ENCODE results near the gene TMEM203.
"Not testable (repeated sequence)": the region's sequence is repeated elsewhere in the genome, so short reads cannot be mapped to it uniquely, and the experiment has no call there.

The TMEM203 gene

GRCh38 chr9:137244486-137245449, 39.3 kb upstream of the TMEM203 start:
- no peaks in the 10 kb centered on the region for H3K9me3 Mint-ChIP-seq (ENCODE audit: low read depth)
- H3K36me3 Mint-ChIP-seq = peaks cover 4% of the 10 kb centered on the region
- no peaks in the 10 kb centered on the region for H3K27me3 Mint-ChIP-seq
- H3K4me3 Mint-ChIP-seq = no peak overlapping the region
- H3K4me1 Mint-ChIP-seq (ENCODE audit: low read depth) = peaks cover 12% of the 10 kb centered on the region
- no peak overlapping the region for H3K27ac Mint-ChIP-seq

GRCh38 chr9:137243626-137244485, 38.4 kb upstream of the TMEM203 start:
- Mint-ChIP-seq H3K4me1 (ENCODE audit: low read depth) (peaks cover 16% of the 10 kb centered on the region), H3K4me3 (peak overlapping the region; percentile 17), H3K27ac (no peak overlapping the region), H3K27me3 (no peaks in the 10 kb centered on the region), H3K36me3 (peaks cover 4% of the 10 kb centered on the region), H3K9me3 (ENCODE audit: low read depth) (no peaks in the 10 kb centered on the region)

GRCh38 chr9:137243266-137243625, 37.8 kb upstream of the TMEM203 start:
- not testable (repeated sequence) for H3K27me3 Mint-ChIP-seq; H3K36me3 Mint-ChIP-seq; H3K9me3 Mint-ChIP-seq (ENCODE audit: low read depth); H3K4me3 Mint-ChIP-seq; H3K27ac Mint-ChIP-seq
- peaks cover 18% of the 10 kb centered on the region for H3K4me1 Mint-ChIP-seq (ENCODE audit: low read depth)

- H3K36me3 Mint-ChIP-seq = peaks cover 4% of the 10 kb centered on the region
- no peaks in the 10 kb centered on the region for H3K27me3 Mint-ChIP-seq
- H3K4me3 Mint-ChIP-seq = peak overlapping the region; percentile 87
- H3K4me1 Mint-ChIP-seq (ENCODE audit: low read depth) = peaks cover 18% of the 10 kb centered on the region
- peak overlapping the region; percentile 72 for H3K27ac Mint-ChIP-seq
- H3K9me3 Mint-ChIP-seq (ENCODE audit: low read depth) = no peaks in the 10 kb centered on the region
Observed at GRCh38 chr9:137242269-137243203, 37.1 kb upstream of the TMEM203 start.

GRCh38 chr9:137241490-137242268, 36.2 kb upstream of the TMEM203 start:
- Mint-ChIP-seq H3K4me3 (peak overlapping the region; percentile 93), H3K36me3 (peaks cover 4% of the 10 kb centered on the region), H3K4me1 (ENCODE audit: low read depth) (peaks cover 20% of the 10 kb centered on the region), H3K9me3 (ENCODE audit: low read depth) (no peaks in the 10 kb centered on the region), H3K27me3 (no peaks in the 10 kb centered on the region), H3K27ac (no peak overlapping the region)

GRCh38 chr9:137240841-137241489, 35.5 kb upstream of the TMEM203 start, which contains the start of gene TUBB4B:
TSS of gene TUBB4B (plus strand) at chr9:137241287. CDS start at chr9:137241361, 74 bp downstream.
- H3K4me3 Mint-ChIP-seq = peak within 1 kb of the TSS; percentile 93
- H3K27me3 Mint-ChIP-seq = no peaks in the 10 kb centered on the region
- H3K36me3 Mint-ChIP-seq = peaks cover 4% of the 10 kb centered on the region
- H3K27ac Mint-ChIP-seq = peak within 1 kb of the TSS; percentile 87
- no peaks in the 10 kb centered on the region for H3K9me3 Mint-ChIP-seq (ENCODE audit: low read depth)
- peaks cover 20% of the 10 kb centered on the region for H3K4me1 Mint-ChIP-seq (ENCODE audit: low read depth)

- Mint-ChIP-seq H3K27ac (no peak overlapping the region), H3K4me1 (ENCODE audit: low read depth) (peaks cover 20% of the 10 kb centered on the region)
Observed at GRCh38 chr9:137240318-137240840, 34.9 kb upstream of the TMEM203 start.

GRCh38 chr9:137239541-137240200, 34.2 kb upstream of the TMEM203 start:
- Mint-ChIP-seq H3K4me3 (peak overlapping the region; percentile 80), H3K4me1 (ENCODE audit: low read depth) (peaks cover 20% of the 10 kb centered on the region), H3K27ac (peak overlapping the region; percentile 54)
- not testable (repeated sequence) for H3K27me3 Mint-ChIP-seq; H3K9me3 Mint-ChIP-seq (ENCODE audit: low read depth); H3K36me3 Mint-ChIP-seq

More at GRCh38 chr9:137240318-137240840, 34.9 kb upstream of the TMEM203 start:
- Mint-ChIP-seq H3K36me3 (peaks cover 4% of the 10 kb centered on the region), H3K4me3 (peak overlapping the region; percentile 80), H3K27me3 (no peaks in the 10 kb centered on the region), H3K9me3 (ENCODE audit: low read depth) (no peaks in the 10 kb centered on the region)

- H3K36me3 Mint-ChIP-seq = peaks cover 4% of the 10 kb centered on the region
- H3K4me1 Mint-ChIP-seq (ENCODE audit: low read depth) = peaks cover 20% of the 10 kb centered on the region
- no peaks in the 10 kb centered on the region for H3K9me3 Mint-ChIP-seq (ENCODE audit: low read depth)
- no peak overlapping the region for H3K27ac Mint-ChIP-seq
- H3K4me3 Mint-ChIP-seq = no peak overlapping the region
- no peaks in the 10 kb centered on the region for H3K27me3 Mint-ChIP-seq
Observed at GRCh38 chr9:137237759-137238726, 32.6 kb upstream of the TMEM203 start.

- Mint-ChIP-seq H3K4me3 (no peak overlapping the region), H3K9me3 (ENCODE audit: low read depth) (no peaks in the 10 kb centered on the region), H3K36me3 (no peaks in the 10 kb centered on the region), H3K27ac (no peak overlapping the region), H3K27me3 (no peaks in the 10 kb centered on the region), H3K4me1 (ENCODE audit: low read depth) (peaks cover 10% of the 10 kb centered on the region)
Observed at GRCh38 chr9:137236936-137237421, 31.5 kb upstream of the TMEM203 start.

GRCh38 chr9:137236238-137236935, 30.9 kb upstream of the TMEM203 start:
- H3K27me3 Mint-ChIP-seq = no peaks in the 10 kb centered on the region
- H3K4me1 Mint-ChIP-seq (ENCODE audit: low read depth) = peaks cover 10% of the 10 kb centered on the region
- no peak overlapping the region for H3K4me3 Mint-ChIP-seq
- no peaks in the 10 kb centered on the region for H3K36me3 Mint-ChIP-seq
- no peaks in the 10 kb centered on the region for H3K9me3 Mint-ChIP-seq (ENCODE audit: low read depth)
- no peak overlapping the region for H3K27ac Mint-ChIP-seq
